ENCODE results near the gene DBF4B. TPM values are rescaled to one million over a fixed set of nuclear protein-coding genes. Genes with fewer than 3 reads are reported as not detected.
A peak's percentile ranks its signal among the peaks of the same experiment; 100 is the strongest.

The DBF4B gene
- total RNA-seq, 1 donor from 2014 or later, result 3.2 TPM

GRCh38 chr17:44776628-44777393 is 68.3 kb downstream of the DBF4B start:
- DNase-seq (ENCODE audit: low read depth in 2 of 2), result no peak

GRCh38 chr17:44777394-44778348 is 69.2 kb downstream of the DBF4B start:
- DNase-seq (ENCODE audit: low read depth in 2 of 2), result no peak

DNA sequence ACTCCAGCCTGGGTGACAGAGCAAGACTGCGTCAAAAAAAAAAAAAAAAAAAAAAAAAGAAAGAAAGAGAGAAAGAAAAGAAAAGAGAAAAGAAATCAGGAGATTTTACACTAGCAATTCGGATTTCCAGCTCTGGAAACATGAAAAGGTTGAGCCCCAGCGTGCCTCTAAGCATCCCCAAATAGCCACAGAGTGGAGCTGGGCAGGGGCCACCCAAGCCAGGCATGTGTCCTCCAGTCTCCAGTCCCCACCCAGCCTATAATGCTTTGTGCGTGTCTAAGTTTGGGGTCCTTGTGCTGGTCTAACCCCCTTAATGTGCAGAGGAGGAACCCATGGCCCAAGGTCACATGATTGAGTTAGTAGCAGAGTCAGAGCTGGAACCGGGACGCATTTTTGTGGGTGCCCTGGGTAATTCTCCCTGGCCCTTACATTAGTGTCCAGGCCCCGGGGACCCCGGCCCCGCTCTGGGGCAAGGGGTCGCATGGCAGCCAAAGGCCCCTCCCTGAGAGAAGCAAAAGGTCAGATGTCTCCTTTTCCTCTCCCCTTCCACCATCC is 70.3 kb downstream of the DBF4B start:
- no peak for DNase-seq (ENCODE audit: low read depth in 2 of 2)

DNA sequence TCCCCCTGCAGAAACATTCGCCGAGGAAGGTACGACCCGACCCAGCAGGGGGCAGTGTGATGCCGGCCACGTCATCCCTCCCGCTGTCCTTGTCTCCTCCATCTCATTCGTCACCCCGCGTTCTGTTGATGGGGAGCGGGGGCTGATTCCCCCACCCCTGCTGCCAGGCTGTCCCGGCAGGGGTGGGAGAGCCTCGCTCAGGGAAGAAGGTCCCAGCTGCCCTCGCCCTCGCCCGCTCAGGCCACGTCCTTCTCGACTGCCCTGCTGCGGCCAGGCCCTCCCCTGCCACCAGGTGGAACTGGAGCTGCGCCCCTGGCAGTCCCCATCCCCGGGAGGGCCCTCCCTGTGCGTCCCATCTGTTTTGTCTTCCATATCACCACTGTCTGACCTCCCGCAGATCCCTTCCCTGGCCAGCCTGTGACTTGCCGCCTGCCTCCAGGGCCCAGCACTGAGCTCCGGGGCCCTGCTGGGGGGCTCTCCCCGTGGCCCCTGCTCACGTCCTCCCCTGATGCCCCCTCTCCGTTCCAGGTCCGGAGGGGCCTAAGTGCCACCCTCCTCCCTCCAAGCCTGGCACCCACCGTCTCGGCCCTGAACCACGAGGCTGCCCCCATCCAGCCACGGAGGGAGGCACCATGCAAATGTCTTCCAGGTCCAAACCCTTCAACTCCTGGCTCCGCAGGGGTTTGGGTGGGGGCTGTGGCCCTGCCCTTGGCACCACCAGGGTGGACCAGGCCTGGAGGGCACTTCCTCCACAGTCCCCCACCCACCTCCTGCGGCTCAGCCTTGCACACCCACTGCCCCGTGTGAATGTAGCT is 71.0 kb downstream of the DBF4B start:
- peak; percentile 26 to 72 for DNase-seq (ENCODE audit: low read depth in 2 of 2)

DNA sequence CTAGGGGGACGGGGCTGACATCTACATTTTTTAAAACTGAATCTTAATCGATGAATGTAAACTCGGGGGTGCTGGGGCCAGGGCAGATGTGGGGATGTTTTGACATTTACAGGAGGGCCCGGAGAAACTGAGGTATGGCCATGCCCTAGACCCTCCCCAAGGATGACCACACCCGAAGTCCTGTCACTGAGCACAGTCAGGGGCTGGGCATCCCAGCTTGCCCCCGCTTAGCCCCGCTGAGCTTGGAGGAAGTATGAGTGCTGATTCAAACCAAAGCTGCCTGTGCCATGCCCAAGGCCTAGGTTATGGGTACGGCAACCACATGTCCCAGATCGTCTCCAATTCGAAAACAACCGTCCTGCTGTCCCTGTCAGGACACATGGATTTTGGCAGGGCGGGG is 71.7 kb downstream of the DBF4B start:
- no peak for DNase-seq (ENCODE audit: low read depth in 2 of 2)

- DNase-seq (ENCODE audit: low read depth in 2 of 2), result no peak
These were observed 72.5 kb downstream of the DBF4B start for GRCh38 chr17:44780845-44781480.

- DNase-seq (ENCODE audit: low read depth in 2 of 2), result no peak
These were observed 73.3 kb downstream of the DBF4B start for GRCh38 chr17:44781551-44782325.

DNA sequence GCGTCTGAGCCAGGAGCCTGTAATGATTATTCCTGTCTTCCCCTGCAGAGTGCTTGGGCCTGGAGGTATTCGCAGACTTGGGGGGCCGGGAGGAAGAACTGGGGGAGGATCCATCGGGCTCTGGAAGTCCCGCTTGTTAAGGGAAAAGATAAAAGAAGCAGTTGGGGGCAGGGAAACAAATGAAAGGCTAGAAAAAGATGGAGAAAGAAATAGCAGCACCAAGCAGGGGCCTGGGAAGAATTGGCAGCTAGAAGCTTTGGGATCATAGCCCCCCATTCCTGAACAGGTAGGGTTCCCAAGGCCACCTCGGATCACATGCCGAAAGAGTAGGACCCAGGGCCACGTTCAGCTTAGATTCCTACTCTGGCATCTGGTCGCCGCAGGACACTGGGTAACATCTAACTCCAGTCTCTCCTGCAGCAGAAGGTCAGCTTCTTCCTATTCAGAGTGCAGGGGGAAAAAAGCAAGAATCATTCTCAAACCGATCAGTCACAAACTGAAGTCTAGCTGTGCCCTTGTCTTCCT is 73.9 kb downstream of the DBF4B start:
- no peak for DNase-seq (ENCODE audit: low read depth in 2 of 2)

DNA sequence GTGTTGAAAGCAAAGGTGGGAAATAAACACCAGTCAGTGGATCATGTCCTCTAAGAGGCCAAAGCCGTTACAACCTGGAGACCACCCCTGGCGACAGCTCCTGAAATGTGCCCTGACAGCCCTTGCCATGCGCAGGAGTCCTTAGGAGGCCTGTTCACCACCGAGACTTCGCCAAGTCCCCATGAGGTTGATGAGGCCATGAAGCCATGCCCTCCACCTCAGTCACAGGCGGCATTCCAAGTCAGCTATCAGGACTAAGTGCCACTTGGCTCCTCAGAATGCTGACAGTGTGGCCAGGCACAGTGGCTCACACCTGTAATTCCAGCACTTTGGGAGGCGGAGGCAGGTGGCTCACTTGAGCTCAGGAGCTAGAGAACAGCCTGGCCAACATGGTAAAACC is 77.5 kb downstream of the DBF4B start:
- no peak for DNase-seq (ENCODE audit: low read depth in 2 of 2)

DNA sequence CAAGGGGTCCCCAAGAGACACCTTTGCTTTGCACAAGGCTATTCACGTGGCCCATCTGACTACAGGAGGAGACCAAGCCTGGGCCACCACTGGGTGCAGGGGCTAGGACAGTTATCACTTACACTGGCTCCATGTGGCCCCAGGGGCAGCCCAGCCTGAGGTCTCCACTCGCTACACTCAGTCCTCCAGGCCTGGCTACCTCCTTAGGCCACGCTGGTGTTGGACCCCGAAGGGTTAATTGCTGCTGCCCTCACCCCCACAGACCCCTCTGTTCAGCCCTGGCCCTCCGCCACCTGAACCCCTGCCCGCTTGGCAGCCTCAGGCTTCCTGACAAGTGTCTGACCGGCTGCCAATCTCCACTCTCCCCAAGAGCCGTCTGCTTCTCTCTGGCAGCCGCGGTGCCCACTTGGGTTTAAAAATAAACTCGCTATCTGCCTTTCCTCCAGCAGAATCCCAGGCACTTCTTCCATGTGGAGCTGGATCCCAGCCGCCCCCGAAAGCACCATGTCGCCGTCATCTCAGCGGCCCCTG is 78.2 kb downstream of the DBF4B start:
- DNase-seq (ENCODE audit: low read depth in 2 of 2), result no peak

DNA sequence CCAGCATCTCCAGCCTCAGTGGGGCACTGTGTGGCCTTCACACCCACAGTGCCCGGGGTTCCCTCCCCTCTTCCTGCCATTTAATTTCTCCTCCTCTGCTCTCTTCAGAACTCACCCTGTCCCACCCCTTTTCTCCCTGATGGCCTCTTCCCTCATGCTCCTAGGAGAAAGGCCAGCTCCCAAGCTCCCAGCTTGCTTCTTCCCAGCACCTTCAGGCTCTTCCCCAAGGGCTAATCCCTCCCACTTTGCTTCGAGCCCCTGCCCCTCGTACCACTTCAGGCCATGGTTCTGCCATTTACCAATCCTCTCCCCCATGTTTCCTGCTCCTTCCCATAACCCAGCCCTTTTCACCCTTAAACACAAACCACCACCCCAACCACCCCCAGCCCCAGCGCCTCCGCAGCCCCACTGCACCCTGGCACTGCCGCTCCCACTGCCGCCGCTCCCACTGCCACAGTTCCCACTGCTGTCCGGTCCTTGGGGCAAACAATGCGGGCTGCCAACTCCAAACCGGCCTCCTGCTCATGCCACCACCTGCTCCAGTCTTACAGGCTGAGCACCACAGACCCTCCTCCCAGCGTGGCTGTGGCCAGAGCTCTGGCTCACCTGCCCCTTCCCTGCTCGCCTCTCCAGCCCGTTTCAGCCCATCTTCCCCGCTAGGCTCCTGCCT is 78.9 kb downstream of the DBF4B start:
- DNase-seq (ENCODE audit: low read depth in 2 of 2), result no peak

- no peak for DNase-seq (ENCODE audit: low read depth in 2 of 2)
These were observed 79.7 kb downstream of the DBF4B start for GRCh38 chr17:44788139-44788538.

- no peak for DNase-seq (ENCODE audit: low read depth in 2 of 2)
These were observed 83.8 kb downstream of the DBF4B start for GRCh38 chr17:44792276-44792675.

DNA sequence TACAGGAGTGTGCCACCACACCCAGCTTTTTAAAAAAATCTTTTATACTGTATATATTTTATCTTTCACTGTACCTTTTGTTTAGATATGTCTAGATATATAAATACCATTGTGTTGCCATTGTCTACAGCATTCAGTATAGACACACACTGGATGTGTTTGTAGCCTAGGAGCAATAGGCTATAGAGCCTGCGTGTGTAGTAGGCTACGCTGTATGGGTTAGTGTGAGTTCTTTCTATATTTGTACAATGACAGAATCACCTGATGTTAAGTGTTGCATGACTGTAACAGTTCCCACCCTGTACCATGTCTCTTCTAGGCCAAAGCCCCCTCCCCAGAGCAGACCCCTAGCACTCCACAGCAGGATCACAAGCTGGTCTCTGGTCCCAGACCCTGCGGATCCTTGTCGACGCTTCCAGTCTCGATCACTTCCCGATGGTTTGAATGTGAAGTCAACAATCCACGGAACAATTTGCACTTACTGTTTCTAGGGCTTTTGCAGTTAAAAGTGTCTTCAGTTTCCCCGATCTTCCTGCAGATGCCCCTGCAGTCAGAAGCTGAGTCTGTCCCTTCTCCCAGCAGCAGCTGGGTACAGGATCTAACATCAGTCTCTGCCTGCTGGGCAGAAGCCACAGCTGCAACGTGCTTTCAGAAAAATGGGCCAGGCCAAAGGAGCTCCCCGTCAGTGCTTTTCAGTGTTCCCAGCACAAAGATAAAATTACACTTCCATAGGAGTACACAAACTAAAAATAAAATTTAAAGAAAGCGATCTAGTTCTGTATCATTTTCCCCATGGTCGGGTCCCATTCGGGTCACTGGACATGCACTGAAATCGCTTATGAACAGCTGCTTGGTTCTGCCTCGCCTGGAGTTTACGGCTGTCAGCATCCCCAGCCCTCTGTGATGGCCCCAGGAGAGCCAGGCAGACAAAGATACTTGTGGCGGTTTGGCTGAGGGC is 85.7 kb downstream of the DBF4B start:
- no peak for DNase-seq (ENCODE audit: low read depth in 2 of 2)

- peak in 1 of 2 donors; percentile 89 for DNase-seq (ENCODE audit: low read depth in 2 of 2)
These were observed 86.5 kb downstream of the DBF4B start for GRCh38 chr17:44794851-44795413.

- no peak for DNase-seq (ENCODE audit: low read depth in 2 of 2)
These were observed 87.0 kb downstream of the DBF4B start for GRCh38 chr17:44795421-44795820.

DNA sequence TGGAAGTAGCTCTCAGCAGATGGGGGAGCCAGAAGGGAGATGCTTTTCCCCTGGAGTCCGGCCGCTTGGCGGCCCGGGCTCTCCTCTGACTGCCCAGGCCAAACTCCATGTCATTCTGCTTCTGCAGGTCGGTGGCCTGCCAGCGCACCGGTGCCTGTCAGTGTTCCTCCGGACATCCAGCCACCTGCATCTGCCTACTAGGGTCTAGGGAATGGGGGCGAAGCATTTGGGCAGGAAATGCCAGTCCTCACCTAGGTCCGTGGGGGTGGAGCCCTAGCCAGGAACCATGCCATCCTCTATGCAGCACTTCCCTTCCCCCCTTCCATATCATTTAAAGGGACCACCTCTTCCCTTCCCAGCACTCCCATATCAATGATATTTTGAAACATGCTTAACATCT is 87.5 kb downstream of the DBF4B start:
- DNase-seq (ENCODE audit: low read depth in 2 of 2), result no peak

DNA sequence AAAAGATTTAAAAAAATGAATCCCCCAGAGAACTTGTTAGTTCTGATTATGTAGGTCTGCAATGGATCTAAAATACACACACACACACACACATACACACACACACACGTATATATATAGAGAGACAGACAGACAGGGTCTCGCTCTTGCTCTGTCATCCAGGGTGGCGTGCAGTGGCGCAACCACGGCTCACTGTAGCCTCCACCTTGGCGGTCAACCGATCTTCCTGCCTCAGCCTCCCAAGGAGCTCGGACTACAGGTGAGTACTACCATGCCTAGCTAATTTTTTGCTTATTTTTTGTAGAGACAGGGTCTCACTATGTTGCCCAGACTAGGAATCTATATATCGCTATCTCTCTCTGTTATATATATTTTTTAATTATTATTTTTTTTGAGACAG is 88.3 kb downstream of the DBF4B start:
- no peak for DNase-seq (ENCODE audit: low read depth in 2 of 2)
